Hepatocyte (in vitro differentiated cells): ENCODE data around the gene IL31.

Experiments
- CTCF ChIP-seq: fragments of 200-600 bp; sonication (generic); IDR thresholded peaks from 2 replicates; pipeline ENCODE4 v1.5.1; 2016; ENCODE audit warnings: antibody characterized with exemption, mild to moderate bottlenecking; ENCODE audit not compliant: poor library complexity
- EZH2phosphoT487 ChIP-seq: fragments of 200-600 bp; sonication (generic); IDR thresholded peaks from one replicate; pipeline ENCODE4 v1.6.1; 2018; ENCODE audit warnings: antibody characterized with exemption, mild to moderate bottlenecking, low read depth, moderate library complexity; ENCODE audit not compliant: unreplicated experiment, severe bottlenecking

- TF ChIP-seq CTCF, result no peak
- no peak for TF ChIP-seq EZH2phosphoT487
Observed at GRCh38 chr12:122216445-122216844, 42.4 kb upstream of the IL31 start.
